Measurements from ENCODE around the gene DNAJC19.
"Not testable (repeated sequence)": the region's sequence is repeated elsewhere in the genome, so short reads cannot be mapped to it uniquely, and the experiment has no call there.

The DNAJC19 gene

GRCh38 chr3:180989291-180990163, at the start of gene DNAJC19:
TSS of gene DNAJC19 (minus strand) at chr3:180989736. CDS start at chr3:180989602, 134 bp downstream.
- peak; percentile 56 to 85 (median 79) for DNase-seq (ENCODE audit: low read depth in 3 of 3)

DNA sequence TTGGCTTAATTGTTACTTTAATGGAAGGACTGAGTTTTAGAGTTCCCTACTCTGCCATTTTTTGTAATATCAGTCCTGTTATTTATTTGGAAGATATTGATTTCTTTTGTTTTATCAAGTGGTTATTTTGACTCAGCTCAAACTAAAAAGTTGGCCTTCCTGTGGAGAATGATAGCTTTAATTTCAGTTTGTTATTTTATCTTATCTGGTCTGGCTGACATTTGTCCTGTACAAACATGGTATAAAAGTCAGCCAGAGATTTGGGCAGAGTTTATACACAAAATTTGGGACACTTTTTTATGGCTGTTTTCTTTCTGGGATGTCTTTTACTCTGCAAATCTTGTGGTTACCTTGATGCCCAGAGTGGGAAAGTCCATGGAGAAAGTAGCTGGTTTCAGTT, 41.4 kb upstream of the DNAJC19 start:
- DNase-seq (ENCODE audit: low read depth in 3 of 3) = no peak

- DNase-seq (ENCODE audit: low read depth in 3 of 3) = no peak
Observed at GRCh38 chr3:181025204-181025603, 35.7 kb upstream of the DNAJC19 start.

DNA sequence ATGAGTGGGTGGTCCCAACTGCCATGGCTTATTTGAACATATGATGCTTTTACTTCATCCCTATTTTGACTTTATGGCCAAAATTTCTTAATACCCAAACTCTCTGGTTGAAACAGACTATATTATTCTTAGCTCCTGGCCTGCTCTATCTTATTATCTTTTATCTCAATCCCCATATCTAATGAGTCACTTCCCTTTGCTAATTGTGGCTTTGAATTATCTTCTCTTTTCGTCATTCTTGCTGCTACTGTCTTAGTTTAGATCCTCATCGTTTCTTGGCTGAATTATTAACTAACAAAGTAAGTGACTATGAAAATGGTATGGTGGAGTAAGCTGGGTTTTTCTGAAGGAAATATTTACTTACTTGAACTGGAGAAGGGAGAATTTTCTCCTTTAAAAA, 28.2 kb upstream of the DNAJC19 start:
- no peak for DNase-seq (ENCODE audit: low read depth in 3 of 3)

GRCh38 chr3:181009225-181009624, 19.7 kb upstream of the DNAJC19 start:
- no peak for DNase-seq (ENCODE audit: low read depth in 3 of 3)

DNA sequence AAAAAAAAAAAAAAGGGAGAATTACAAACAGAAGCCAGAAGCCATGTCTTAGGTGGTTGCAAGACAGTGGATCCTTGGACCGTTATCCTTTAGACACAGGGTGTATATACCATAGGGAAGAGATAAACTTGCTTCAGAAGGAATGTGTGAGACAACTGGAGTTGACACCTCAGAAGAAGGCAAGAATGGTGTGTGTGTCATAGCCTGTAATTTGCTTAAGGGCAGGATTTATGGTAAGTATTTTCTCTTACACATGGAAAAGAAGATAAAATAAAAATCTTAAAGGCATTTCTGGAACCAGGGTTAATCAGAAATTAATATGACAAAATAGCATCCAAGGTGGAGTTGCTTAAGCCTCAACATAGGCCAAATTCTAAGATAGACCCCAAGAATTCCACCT, 19.3 kb upstream of the DNAJC19 start:
- no peak for DNase-seq (ENCODE audit: low read depth in 3 of 3)

- no peak for DNase-seq (ENCODE audit: low read depth in 3 of 3)
Observed at GRCh38 chr3:181007262-181007661, 17.7 kb upstream of the DNAJC19 start.

GRCh38 chr3:181006541-181006940, 17.0 kb upstream of the DNAJC19 start:
- DNase-seq (ENCODE audit: low read depth in 3 of 3) = no peak

DNA sequence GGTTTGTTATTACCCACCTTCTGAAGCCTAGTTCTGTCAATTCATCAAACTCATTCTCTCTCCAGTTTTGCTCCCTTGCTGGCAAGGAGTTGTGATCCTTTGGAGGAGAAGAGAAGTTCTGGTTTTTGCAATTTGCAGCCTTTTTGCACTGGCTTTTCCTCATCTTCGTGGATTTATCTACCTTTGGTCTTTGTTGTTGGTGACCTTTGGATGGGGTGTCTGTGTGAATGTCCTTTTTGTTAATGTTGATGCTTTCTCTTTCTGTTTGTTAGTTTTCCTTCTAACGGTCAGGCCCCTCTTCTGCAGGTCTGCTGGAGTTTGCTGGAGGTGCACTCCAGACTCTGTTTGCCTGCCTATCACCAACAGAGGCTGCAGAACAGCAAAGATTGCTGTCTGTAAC, 13.9 kb upstream of the DNAJC19 start:
- DNase-seq (ENCODE audit: low read depth in 3 of 3) = not testable (repeated sequence)

- not testable (repeated sequence) for DNase-seq (ENCODE audit: low read depth in 3 of 3)
Observed at GRCh38 chr3:181002331-181002730, 12.8 kb upstream of the DNAJC19 start.

GRCh38 chr3:180996415-180996932, 6.9 kb upstream of the DNAJC19 start:
- DNase-seq (ENCODE audit: low read depth in 3 of 3) = no peak

DNA sequence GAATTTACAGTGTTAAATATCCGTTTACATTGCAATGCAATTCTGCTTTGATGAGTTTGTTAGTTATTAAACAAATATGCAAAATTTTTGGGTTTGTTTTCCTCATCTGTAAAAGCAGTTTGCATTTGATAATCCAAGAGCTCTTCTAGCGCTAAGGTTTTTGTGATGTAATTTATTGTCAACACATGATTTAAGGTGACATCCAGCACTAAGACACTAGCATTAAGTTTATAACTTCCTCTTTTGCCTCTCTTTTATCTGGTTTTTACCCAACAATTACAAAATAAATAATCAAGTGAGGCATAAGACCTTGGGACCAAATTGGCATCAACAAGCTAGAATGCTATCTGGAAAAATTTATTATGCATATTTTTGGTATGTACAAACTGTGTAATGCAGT, 969 bp upstream of the DNAJC19 start:
- no peak for DNase-seq (ENCODE audit: low read depth in 3 of 3)

DNA sequence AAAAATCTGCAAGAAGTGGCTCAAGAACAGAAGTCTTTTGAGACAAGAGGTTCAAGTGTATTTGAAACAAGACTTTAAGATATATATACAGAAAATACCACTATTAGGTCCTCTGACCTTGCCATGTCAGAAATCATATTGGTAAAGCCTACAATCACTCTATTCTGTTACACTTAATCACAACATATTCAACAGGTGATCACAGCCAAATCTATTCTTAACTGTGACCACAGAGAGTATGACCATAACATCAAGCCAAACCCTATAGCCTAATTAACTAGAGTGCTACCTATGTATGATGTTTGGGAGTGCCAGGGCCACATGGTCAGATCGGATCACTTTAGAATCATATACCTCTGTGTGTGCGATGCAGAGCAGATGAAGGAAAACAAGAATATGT, 2.2 kb downstream of the DNAJC19 start:
- DNase-seq (ENCODE audit: low read depth in 3 of 3) = no peak

- not testable (repeated sequence) for DNase-seq (ENCODE audit: low read depth in 3 of 3)
Observed at GRCh38 chr3:180986366-180986765, 3.2 kb downstream of the DNAJC19 start.

- DNase-seq (ENCODE audit: low read depth in 3 of 3) = no peak
Observed at GRCh38 chr3:180983136-180983535, 6.4 kb downstream of the DNAJC19 start.

DNA sequence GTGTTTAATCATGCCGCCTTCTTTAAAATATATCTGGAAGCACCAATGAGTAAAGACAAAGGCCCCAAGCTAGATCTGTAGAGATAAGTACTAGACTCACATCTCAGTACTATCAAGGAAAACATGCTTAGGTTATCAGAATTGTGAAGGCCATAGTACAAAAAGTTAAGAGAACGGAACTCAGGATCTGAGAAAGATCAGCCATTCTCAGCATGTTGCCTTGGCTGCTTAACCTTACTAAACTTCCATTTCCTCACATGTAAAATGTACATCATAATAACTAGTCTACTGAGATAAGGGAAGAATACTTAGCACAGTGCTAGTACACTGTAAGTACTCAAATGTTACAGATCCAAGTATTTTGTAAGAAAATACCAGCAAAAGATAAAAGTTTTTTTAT, 7.6 kb downstream of the DNAJC19 start:
- no peak for DNase-seq (ENCODE audit: low read depth in 3 of 3)

DNA sequence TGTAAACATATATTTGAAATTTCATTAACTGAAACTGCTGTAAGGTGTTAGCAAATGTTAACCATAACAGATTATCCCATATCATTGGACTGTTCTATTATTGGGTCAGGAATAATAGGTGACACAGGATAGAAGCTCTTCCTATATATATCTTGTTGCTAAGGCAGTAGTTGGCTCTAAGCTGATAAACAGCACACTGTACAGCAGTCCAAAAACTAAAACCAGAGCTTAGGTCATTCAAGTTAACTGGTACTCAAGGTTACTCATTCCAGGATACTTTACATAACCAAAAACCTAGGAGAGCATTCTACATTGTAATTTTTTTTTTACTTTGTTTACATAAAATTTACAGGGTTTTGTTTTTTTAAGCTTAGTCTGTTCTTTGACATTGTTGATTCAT, 8.9 kb downstream of the DNAJC19 start:
- no peak for DNase-seq (ENCODE audit: low read depth in 3 of 3)

GRCh38 chr3:180979961-180980360, 9.6 kb downstream of the DNAJC19 start:
- no peak for DNase-seq (ENCODE audit: low read depth in 3 of 3)

DNA sequence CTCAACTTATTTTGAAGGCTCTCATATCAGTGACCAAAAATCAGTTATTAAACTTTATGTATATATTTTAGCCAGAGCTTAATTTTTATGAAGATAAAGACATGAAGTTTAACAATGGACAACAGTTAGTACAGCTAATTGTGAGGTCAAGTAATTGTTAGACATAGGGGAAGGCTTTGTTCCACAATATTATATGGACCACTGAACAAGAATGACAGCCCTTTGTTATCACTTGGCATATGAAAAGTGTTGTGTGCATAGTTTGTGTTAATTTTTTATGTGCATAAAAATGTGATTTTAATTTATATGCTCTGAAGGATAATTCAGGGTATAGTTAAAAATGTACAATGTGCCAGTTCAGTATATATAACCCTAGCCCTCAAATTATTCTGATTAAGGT, 12.0 kb downstream of the DNAJC19 start:
- DNase-seq (ENCODE audit: low read depth in 3 of 3) = no peak

- DNase-seq (ENCODE audit: low read depth in 3 of 3) = no peak
Observed at GRCh38 chr3:180974286-180974685, 15.2 kb downstream of the DNAJC19 start.

GRCh38 chr3:180973543-180973942, 16.0 kb downstream of the DNAJC19 start:
- DNase-seq (ENCODE audit: low read depth in 3 of 3) = no peak

- DNase-seq (ENCODE audit: low read depth in 3 of 3) = no peak
Observed at GRCh38 chr3:180970931-180971330, 18.6 kb downstream of the DNAJC19 start.

- no peak for DNase-seq (ENCODE audit: low read depth in 3 of 3)
Observed at GRCh38 chr3:180962530-180962929, 27.0 kb downstream of the DNAJC19 start.
